ENCODE data around the gene RDM1.
"Not testable (repeated sequence)": the region's sequence is repeated elsewhere in the genome, so short reads cannot be mapped to it uniquely, and the experiment has no call there.

The RDM1 gene

DNA sequence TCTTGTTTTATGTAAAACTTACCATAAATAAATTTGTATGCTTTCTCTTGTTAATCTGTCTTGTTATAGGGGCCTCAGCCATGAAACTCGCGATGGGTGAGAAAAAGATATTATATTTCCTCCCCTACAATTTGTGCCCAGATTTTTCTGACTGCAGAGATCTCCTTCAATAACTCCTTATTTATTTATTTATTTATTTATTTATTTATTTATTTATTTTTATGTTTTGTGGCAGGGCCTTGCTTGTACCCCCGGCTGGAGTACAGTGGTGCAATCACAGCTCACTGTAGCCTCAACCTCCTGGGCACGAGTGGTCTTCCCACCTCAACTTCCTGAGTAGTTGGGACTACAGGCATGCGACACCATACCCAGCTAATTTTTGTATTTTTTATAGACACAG, 27.1 kb downstream of the RDM1 start:
- no peak for DNase-seq (ENCODE audit: low read depth)
- TF ChIP-seq CTCF (IDR thresholded peaks at IDR 0.05; ENCODE audit: low read depth, low read length, missing control alignments): no peak
- no peak overlapping the region for H3K4me3 ChIP-seq (ENCODE audit: low read depth, low read length)
- in situ Hi-C loops (cut with HindIII; ENCODE audit: low sequenced_read_pairs): no loop called here

- no peak overlapping the region for H3K4me3 ChIP-seq (ENCODE audit: low read depth, low read length)
- DNase-seq (ENCODE audit: low read depth): no peak
- no peak for TF ChIP-seq CTCF (IDR thresholded peaks at IDR 0.05; ENCODE audit: low read depth, low read length, missing control alignments)
- in situ Hi-C loops (cut with HindIII; ENCODE audit: low sequenced_read_pairs): no loop called here
These were observed 28.9 kb downstream of the RDM1 start for GRCh38 chr17:35901631-35902175.

- no peak overlapping the region for H3K4me3 ChIP-seq (ENCODE audit: low read depth, low read length)
- TF ChIP-seq CTCF (IDR thresholded peaks at IDR 0.05; ENCODE audit: low read depth, low read length, missing control alignments): no peak
- in situ Hi-C loops (cut with HindIII; ENCODE audit: low sequenced_read_pairs): no loop called here
- DNase-seq (ENCODE audit: low read depth): no peak
These were observed 29.7 kb downstream of the RDM1 start for GRCh38 chr17:35900708-35901480.

DNA sequence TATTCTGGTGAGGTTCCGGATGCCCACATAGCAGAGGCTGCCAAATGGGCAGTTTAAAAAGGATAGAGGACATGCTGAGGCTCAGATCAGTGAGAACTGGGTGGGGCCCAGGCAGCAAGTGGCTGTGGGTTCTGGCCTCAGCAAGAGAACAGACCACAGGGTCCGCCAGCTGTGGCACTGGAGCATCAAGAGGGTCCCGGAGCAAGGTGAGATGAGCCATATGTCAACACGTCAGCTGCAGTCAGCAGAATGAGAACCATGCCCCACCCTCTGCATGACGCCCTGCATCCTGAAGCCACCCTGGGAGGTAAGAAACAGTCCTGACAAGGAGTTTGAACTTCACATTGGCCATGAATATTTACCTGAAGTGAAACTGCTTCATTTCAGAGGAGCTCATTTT, 30.3 kb downstream of the RDM1 start:
- in situ Hi-C loops (cut with HindIII; ENCODE audit: low sequenced_read_pairs): no loop called here
- TF ChIP-seq CTCF (IDR thresholded peaks at IDR 0.05; ENCODE audit: low read depth, low read length, missing control alignments): no peak

DNA sequence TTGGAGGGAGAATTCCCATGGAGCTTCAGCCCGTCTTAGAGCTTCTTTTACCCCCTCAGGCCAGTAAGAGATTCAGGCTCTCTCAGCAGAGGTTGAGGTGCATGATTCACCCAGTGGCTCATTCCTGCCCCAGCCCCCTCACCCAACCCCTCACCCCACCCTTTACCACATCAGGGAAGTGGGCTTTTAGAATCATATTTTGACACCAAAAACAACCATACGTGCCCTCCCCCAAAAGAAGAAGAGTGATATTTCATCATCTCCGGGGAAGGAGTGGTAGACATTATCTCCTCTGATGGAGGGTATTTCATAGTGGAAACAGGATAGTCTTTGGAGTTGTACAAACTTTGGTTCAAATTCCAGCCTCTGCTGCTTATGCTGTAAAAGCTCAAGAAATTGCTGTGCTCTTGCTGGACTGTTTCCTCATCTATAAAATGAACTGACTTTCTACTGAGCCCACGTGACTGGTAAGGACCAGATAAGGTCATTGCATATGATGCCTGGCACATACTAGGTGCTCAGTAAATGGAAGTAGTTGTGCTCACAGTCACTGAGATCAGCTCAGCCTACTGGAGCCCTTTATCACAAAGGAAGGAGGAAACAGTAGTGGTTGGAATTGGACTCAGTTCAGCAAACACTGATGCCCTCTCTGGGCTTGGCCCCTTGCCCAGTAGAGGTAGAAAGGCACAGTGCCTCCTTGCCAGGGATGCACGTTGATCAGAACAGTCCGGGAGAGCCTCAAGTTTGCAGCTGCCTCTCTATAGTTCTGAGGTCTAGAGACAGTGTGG, 32.1 kb downstream of the RDM1 start:
- TF ChIP-seq CTCF (IDR thresholded peaks at IDR 0.05; ENCODE audit: low read depth, low read length, missing control alignments): no peak
- no peak overlapping the region for H3K4me3 ChIP-seq (ENCODE audit: low read depth, low read length)
- DNase-seq (ENCODE audit: low read depth): no peak
- in situ Hi-C loops (cut with HindIII; ENCODE audit: low sequenced_read_pairs): no loop called here

More for the DNA sequence above, 30.3 kb downstream of the RDM1 start:
- no peak overlapping the region for H3K4me3 ChIP-seq (ENCODE audit: low read depth, low read length)
- no peak for DNase-seq (ENCODE audit: low read depth)

GRCh38 chr17:35897772-35898171, 32.8 kb downstream of the RDM1 start:
- DNase-seq (ENCODE audit: low read depth); H3K4me3 ChIP-seq (ENCODE audit: low read depth, low read length); in situ Hi-C loops (cut with HindIII; ENCODE audit: low sequenced_read_pairs): not testable (repeated sequence)

Measured in astrocyte of the cerebellum (primary cell).